WTC11 (cell line): ENCODE data around the gene PRKG2.

ENCODE experiments used
- AFF4 ChIP-seq: sonication (generic); formaldehyde crosslinking; IDR thresholded peaks from 2 replicates; pipeline ENCODE4 v1.8.1; 2023; ENCODE audit warnings: mild to moderate bottlenecking, missing genetic modification reagents, borderline replicate concordance
- CBFB ChIP-seq: sonication (generic); formaldehyde crosslinking; IDR thresholded peaks from 2 replicates; pipeline ENCODE4 v1.8.1; 2022; ENCODE audit warnings: mild to moderate bottlenecking, low read depth, missing genetic modification reagents
- CTCF ChIP-seq: fragments of 200-600 bp; IDR thresholded peaks from 2 replicates; pipeline ENCODE4 v1.8.0; 2022; ENCODE audit warnings: antibody characterized with exemption
- MAX ChIP-seq: sonication (generic); formaldehyde crosslinking; IDR thresholded peaks from 2 replicates; pipeline ENCODE4 v1.8.0; 2022; ENCODE audit warnings: mild to moderate bottlenecking, missing genetic modification reagents
- SMAD3 ChIP-seq: sonication (generic); formaldehyde crosslinking; IDR thresholded peaks from 2 replicates; pipeline ENCODE4 v1.8.0; 2022; ENCODE audit warnings: missing genetic modification reagents, mild to moderate bottlenecking, borderline replicate concordance
- ZNF317 ChIP-seq: sonication (generic); formaldehyde crosslinking; IDR thresholded peaks from 2 replicates; pipeline ENCODE4 v1.8.1; 2023; ENCODE audit warnings: low read depth, mild to moderate bottlenecking, moderate library complexity, missing genetic modification reagents, borderline replicate concordance
- ZNF416 ChIP-seq: fragments of 250-450 bp; sonication (Bioruptor Pico); IDR thresholded peaks from 2 replicates; pipeline ENCODE4 v1.9.0; 2021; ENCODE audit warnings: mild to moderate bottlenecking, inconsistent platforms

- no peak for TF ChIP-seq MAX
- TF ChIP-seq AFF4 (CRISPR knock-in tag), result no peak
- no peak for TF ChIP-seq ZNF416 (CRISPR knock-in tag)
- TF ChIP-seq CTCF, result no peak
- TF ChIP-seq ZNF317 (CRISPR knock-in tag), result no peak
- no peak for TF ChIP-seq SMAD3 (CRISPR knock-in tag)
- no peak for TF ChIP-seq CBFB (CRISPR knock-in tag)
Observed at GRCh38 chr4:81220271-81220670, 5.2 kb upstream of the PRKG2 start.
